GM19438 (cell line): Measurements from ENCODE around the gene ZNF532.
"Not testable (repeated sequence)": the region's sequence is repeated elsewhere in the genome, so short reads cannot be mapped to it uniquely, and the experiment has no call there.

ENCODE experiments used
- ATAC-seq: cut with Tn5 transposase; IDR thresholded peaks from one replicate; pipeline ENCODE4 v1.9.1; 2021; ENCODE audit warnings: low read depth; ENCODE audit not compliant: unreplicated experiment

ZNF532 gene

DNA sequence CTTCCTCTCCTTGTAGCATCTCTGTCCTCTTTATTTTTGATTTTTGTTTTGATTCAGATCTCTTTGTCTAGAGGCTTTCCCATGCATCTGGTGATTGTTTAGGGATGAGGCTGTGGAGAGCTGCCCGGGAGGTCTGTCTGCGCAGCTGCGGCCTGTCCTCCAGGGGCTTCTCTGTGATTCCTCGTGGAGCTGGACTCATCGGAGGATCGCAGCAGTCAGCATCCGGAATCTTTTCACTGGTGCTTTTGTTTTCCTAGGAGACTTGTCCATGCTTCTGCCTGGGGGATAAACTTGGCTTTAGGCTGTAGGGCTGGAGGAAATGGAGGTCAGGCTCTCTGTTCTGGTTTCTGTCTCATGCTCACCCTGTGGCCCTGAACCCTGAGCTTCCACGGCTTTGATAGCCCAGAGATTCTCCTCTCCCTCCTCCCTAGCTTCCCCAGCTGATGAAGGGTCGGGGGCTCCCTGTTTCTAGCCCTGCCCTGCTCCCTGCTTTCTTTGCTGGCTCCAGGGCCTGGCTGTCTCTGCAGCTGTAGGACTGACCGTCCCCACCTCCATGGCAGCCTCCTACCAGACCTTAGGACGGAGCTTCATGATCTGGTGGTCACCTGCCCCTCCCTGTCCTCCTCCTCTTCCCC lies 35.5 kb downstream of the ZNF532 start:
- no peak for ATAC-seq

GRCh38 chr18:58901143-58901542 lies 36.5 kb downstream of the ZNF532 start:
- ATAC-seq, result no peak

DNA sequence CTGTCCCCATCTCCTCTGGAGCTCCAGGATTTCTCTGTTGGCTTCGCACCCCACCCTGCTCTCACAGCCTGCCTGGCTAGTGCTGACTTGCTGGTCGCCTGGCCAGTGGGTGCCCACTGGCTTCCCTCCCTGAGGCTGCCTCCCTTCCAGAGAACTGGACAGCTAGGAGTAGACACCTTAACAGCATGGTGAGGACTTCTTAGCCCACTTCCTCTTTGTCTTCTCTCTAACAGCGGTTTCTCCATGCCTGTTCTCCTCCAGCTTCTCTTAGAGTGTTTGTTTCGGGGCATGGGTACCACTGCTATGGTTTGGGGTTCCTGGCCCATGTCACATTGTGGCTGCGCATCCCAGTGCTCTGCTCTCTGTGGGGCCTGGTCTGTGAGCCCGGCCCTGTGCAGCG lies 37.1 kb downstream of the ZNF532 start:
- no peak for ATAC-seq

DNA sequence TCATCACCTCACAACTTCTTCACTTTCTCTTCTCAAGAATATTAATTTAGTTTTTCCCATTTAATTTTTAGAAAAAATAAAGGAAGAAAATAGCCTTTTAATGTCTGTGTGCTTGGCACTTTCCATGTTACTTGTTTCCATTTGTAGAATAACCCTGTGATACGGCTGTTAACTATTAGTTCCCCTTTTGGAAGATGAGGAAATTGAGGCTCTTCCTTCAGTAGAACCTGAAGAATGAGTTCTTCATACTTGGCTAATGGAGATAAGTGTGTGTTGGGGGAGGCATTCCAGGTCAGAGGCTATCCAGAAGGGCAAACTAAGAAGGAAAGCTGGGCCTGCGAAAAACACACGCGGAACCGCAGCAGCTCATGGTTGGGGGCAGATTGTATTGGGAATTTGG lies 38.3 kb downstream of the ZNF532 start:
- ATAC-seq, result no peak

DNA sequence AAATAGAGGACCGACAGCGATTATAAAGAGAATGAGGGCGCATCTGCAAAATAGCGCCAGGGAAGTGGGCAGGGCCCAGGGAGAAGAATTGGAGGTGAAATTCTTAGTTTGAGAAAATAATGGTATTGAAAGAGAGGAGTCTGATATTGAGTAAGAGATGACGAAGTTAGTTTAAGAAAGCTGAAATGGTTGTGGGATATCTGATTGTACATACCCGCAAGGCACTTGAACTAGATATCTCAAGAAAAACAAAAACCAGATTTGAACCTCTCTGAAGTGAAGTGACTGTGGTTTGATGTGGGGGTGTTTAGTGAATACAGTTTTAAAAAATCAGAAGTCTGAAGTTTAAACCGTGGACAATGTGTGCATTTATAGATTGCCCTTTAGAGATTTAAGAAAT lies 38.9 kb downstream of the ZNF532 start:
- no peak for ATAC-seq

DNA sequence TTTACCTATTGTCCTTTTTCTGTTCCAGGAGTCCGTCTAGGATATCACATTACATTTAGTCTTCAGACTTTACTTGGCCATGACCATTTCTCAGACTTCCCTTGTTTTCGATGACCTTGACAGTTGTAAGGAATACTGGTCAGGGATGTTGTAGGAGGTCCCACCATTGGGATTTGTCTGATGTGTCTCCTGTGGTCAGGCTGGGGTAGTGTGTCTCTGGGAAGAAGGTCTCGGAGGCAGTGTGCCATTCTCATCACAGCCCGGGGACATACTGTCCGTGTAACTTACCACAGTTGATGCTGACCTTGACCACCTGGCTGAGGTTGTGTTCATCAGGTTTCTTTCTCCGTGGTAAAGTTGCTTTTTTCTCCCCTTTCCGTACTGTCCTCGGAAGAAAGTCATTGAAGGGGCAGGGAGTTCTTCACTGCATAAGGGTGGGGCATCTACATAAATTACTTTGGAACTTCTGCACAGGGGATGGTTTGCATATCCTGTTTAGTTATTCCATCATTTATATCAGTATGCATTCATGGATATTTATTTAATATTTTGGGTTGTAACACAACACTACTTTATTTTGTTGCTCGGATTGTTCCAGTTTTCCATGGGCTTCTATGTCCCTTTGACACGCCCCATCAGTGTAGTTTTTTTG lies 41.2 kb downstream of the ZNF532 start:
- no peak for ATAC-seq

GRCh38 chr18:58908006-58908405 lies 43.3 kb downstream of the ZNF532 start:
- ATAC-seq, result no peak

- ATAC-seq, result no peak
Observed at GRCh38 chr18:58909521-58909920, 44.8 kb downstream of the ZNF532 start.

DNA sequence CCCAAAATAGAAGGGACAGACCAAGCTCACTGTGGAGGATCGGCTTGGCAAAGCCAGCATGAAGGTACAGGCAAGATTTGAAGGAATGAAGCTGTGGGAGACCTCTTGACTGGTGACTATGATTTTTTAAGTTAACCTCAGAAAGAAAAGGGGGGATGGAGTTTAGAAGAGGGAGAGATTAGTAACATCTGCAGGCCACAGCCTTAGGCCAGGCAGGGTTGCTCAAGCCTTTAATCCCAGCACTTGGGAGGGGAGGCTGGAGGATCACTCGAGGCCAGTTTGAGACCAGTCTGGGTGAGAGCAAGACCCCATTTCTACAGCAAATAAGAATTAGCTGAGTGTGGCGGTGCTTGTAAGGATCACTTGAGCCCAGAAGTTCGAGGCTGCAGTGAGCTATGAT lies 46.6 kb downstream of the ZNF532 start:
- ATAC-seq, result no peak

GRCh38 chr18:58911766-58912165 lies 47.1 kb downstream of the ZNF532 start:
- ATAC-seq, result no peak

DNA sequence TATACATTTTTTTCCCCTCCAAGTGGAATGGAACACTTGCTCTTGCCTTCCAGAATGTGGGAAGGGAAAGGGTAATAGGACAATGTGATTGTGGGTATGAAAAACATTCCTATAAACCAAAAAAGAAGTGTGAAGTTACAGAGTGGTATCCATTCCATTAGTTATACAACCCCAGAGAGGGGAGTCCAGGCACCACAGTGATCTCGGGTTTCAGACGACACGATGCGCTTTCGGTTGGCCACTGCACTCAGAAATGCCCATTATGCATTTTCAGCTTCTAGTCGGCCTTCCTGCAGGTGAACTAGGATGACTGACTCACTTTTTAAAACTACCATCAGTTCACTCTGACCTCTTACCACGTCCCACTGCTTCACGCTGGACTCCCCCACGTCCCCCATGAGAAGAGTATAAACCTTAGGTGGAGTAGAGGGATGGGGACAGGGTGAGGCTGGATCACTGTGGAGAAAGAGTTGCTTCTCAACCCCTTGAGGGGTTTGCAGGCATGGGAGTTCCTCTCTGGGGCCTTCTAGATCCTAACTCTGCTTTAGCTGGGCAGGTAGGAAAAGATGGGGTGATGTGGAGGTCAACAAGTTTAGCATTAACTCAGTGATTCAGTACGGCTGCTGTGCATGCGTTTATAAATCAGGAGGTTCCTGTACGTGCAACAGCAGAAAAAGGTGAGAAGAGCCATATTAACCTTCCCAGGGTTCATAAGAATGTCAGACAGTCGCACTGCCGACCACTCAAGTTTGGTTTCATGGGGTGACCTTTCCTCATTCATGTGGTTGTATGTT lies 50.5 kb downstream of the ZNF532 start:
- no peak for ATAC-seq

DNA sequence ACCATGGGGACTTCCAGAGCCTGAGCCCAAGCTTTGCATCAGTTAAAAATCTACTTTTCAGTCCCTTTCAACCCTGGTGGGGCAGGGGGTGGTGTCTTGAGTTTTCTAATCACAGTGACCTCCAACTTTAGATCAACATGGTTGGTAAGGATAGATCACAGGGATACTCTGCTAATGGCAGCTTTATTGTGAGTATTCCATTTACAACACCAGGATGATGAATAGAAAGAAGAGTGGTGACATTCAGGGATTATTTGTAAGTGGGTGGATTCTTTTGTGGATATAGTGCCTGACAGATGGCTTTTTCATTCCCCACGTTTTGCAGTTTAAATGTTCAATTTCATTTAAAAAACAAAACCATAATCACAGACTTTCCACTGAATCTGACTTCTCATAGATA lies 51.3 kb downstream of the ZNF532 start:
- ATAC-seq, result no peak

- not testable (repeated sequence) for ATAC-seq
Observed at GRCh38 chr18:58919934-58920333, 55.3 kb downstream of the ZNF532 start.

DNA sequence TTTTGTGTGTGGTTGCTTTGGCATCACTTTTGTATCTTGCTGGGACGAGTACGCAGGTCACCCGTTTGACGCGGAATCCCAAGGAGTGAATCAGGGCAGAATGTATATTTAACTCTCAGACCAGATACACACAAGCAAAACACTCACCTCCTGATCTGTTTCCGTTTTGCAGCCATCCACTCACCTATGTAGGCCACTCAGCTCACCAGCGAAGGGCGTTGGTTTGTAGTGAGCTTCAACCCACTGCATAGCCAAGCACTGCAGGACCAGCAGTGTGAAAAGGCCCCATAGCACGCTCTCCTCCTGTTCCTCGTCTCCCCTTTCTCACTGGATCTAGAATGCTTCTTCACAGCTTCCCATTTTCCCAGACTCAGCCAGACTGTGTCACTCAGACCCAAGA lies 58.3 kb downstream of the ZNF532 start:
- no peak for ATAC-seq

- no peak for ATAC-seq
Observed at GRCh38 chr18:58924473-58924872, 59.8 kb downstream of the ZNF532 start.

DNA sequence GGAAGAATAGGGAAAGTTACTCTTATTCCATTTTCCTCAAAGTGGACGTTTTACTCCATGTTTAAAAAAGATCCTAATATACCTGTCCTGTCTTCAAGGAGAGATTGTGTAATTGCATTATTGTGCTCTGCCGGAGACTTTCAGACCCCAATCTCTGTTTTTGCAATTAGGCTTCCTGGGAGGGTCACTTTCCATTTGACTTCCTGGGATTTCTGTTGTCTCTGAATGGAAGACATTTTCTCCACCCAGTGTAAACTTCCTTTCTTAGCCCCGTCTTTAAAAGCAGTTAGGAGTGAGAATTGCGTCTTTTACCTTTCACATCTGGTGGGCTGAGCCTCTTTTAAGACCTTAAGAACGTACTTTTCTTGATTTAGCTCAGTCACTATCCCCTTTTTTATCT lies 63.0 kb downstream of the ZNF532 start:
- ATAC-seq, result no peak

- no peak for ATAC-seq
Observed at GRCh38 chr18:58928386-58928785, 63.7 kb downstream of the ZNF532 start.

- no peak for ATAC-seq
Observed at GRCh38 chr18:58929206-58929605, 64.5 kb downstream of the ZNF532 start.

GRCh38 chr18:58934356-58934755 lies 69.7 kb downstream of the ZNF532 start:
- ATAC-seq, result no peak

GRCh38 chr18:58934933-58935577 lies 70.4 kb downstream of the ZNF532 start:
- ATAC-seq, result no peak
